H1 (cell line): ENCODE data around the gene GUCY1B1. TPM values are rescaled to one million over a fixed set of nuclear protein-coding genes. Genes with fewer than 3 reads are reported as not detected.

Experiments
- CREB1 ChIP-seq: IDR thresholded peaks from 2 replicates; pipeline ENCODE4 v1.6.1; 2012; ENCODE audit warnings: inconsistent platforms
- HDAC6 ChIP-seq: IDR thresholded peaks from one replicate; pipeline ENCODE4 v1.7.1; 2012; ENCODE audit warnings: low read depth, mild to moderate bottlenecking, inconsistent platforms, low read length, moderate library complexity
- RXRA ChIP-seq: IDR thresholded peaks from 2 replicates; pipeline ENCODE4 v1.6.1; 2011; ENCODE audit warnings: low read depth, mild to moderate bottlenecking, low read length, moderate library complexity; ENCODE audit not compliant: insufficient read depth
- polyA plus RNA-seq, 7 experiments: library from polyadenylated mRNA; depleted of rRNA in 3 of 7; stranded (reverse) in 5 of 7; unstranded in 2 of 7; fragments of >200 nt in 5 of 7; fragments of 200-250 nt in 2 of 7; gene quantifications; 1 replicate in 5 of 7; 2 replicates in 1 of 7; 4 replicates in 1 of 7; pipeline versions ENCODE4 v1.2.1 to v1.2.3, GENCODE V29; 2011 to 2013; ENCODE audit warnings: missing spikeins in 2 of 7, mixed read lengths in 2 of 7
- total RNA-seq: library from RNA; stranded (reverse); fragmentation: NEBNext Ultra II Directional; extraction: Animal tissue kit (Norgen Biotek cat#: 25700); gene quantifications from 2 replicates; pipeline ENCODE4 v1.2.1, GENCODE V29; 2021

The GUCY1B1 gene
- total and polyA plus RNA-seq, 2 of the 8 experiments (the other 6 are each of a cell fraction or from before 2014, with no cell fraction given) = 1.5 to 2.9 TPM

GRCh38 chr4:155766622-155767021 lies 7.8 kb downstream of the GUCY1B1 start (continued):
- TF ChIP-seq CREB1 (no peak), RXRA (no peak), HDAC6 (no peak)
